ENCODE results near the gene MAML2.

GRCh38 chr11:96315476-96315875 is 27.5 kb downstream of the MAML2 start:
- TF ChIP-seq CTCF (IDR thresholded peaks at IDR 0.05) (no peak), POLR2A (IDR thresholded peaks at IDR 0.05) (no peak)
